ENCODE results near the gene NFYC.

Gene NFYC

DNA sequence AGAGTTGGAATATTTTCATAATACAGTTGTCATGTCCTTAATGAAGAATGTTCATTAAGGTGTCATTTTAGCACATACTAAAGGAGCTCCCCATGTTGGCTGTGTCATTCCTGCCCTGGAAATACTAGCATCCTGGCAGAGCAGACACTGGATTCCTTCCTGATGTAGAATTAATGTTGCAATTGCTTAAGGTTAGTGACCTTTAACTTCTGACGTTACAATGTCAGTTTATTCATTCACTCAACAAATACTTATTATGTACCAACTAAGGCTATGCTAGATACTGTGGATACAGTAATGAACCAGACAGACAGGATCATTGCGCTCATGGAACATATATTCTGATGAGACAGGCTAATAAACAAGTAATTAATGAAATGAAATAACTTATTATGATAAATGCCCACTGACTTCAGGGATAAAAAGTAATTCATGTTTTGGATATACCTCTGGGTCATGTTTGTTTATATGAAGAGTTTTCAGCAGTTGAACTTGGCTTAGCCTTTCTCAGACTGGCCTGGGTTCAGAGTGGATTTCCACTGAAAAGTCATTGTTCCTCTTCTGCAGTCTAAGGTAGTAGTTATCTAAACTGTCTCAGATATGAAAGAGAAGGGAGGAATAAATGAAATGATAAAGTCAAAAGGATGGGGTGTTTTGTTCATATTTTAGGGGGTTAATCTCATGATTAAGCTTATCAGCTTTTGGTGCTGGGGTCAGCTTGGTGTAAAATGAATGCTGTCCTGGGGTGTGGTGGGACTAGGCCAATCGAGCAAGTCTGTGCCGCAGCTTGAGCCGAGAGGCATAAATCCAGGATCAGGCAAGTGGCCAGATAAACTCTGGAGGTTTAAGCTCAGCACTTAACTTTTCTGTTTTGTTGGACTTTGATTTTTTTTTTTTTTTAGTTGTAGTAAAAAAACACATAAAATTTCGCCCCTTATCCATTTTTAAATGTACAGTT lies 48.8 kb downstream of the NFYC start:
- DNase-seq: no peak

DNA sequence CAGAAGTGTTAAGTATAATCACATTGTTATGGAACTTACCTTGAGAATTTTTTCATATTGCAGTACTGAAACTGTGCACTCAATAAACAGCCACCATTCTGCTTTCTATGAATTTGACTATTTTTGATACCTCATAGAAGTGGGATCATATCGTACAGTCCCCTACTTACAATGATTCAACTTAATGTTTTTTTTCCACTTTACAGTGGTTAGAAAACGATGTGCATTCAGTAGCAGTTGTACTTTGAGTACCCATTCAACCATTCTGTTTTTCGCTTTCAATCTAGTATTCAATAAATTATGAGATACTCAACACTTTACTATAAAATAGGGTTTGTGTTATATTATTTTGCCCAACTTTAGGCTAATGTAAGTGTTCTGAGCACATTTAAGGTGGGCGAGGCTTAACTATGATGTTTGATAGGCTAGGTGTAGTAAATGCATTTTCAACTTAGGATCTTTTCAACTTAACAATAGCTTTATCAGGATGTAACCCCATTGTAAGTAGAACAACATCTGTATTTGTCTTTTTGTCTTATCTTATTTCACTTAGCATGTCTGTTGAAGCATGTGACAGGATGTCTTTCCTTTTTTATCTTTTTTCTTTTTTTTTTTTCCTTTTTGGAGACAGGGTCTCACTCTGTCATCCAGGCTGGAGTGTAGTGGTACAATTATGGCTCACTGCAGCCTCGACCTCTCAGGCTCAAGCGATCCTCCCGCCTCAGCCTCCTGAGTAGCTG lies 49.7 kb downstream of the NFYC start:
- DNase-seq: no peak

DNA sequence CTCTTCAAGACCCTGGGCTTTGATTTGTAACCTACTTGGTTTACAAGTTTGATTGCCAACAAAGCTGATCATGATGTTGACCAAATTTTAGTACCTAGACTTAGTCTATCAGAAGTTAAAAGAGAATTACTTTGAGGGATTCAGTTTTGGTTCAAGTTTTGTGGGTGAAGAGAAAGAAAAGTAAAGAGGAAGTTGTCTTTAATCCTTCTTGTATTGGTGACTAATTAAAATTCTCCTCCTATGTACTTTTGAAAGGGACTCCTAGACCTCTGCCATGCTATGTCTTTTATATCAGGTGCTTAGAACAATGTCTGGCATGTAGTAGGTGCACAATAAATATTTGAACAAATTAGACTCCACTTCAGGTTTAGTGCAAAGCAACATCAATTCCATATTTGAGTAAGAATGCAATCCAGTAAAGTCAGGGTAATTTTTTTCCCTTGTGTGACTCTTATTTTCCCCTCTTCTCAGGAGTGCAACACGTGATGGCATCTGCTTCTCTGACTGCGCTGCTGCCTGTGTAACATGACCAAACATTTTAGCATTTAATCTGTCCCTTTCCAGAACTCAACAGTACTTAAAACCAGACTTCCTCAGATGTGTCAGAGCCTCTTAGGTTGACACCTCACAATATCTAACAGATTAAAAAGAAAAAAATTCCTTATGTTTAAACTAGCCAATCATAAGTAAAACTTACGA lies 51.0 kb downstream of the NFYC start:
- DNase-seq: no peak

DNA sequence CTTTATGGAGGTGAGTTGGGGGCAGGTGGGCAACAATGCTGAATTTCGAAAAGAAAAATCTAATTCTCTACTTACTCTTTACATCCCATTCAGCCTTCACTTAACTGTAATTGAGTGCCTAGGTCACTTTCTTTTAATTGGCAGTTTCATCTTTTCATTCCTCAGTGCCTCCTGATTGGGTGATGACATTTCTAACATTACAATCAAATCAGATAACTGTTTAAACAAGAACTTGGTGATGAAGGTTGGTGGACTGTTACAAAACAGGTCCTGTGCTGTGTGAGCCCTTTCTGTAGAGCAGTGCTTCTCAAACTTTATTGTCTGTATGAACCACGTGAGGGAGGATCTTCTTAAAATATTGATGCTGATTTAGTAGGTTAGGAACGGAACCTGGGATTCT lies 51.9 kb downstream of the NFYC start:
- no peak for DNase-seq

DNA sequence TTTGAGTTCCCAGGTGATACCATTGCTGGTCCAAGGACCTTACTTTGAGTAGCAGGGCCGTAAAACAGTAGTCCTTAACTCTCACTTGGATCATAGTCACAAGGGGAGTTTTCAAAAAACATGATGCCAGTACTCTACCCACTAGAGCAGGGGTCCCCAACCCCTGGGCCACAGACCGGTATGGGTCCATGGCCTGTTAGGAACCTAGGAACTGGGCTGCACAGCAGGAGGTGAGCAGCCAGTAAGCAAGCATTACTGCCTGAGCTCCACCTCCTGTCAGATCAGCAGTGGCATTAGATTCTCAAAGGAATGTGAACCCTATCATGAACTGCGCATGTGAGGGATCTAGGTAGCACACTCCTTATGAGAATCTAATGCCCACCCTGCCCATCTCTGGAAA lies 52.4 kb downstream of the NFYC start:
- no peak for DNase-seq

DNA sequence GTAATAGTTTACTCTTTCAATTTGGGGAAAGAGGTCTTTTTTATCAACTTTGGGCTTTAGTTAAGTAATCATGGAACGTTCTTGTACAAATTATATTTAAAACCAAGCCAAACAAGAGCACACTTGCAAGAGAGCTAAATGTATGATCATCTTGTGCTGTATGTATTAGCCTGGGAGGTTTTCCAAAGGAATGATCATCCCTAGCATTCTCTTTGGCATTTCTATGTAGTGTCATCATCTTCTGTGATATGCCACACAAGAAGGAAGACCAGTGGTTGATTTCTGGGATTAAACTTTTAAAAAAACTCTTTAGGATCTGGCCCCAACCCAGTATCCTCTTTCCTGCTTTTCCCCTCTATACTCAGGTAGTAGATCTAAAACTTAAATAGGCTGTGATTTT lies 53.7 kb downstream of the NFYC start:
- DNase-seq: no peak

DNA sequence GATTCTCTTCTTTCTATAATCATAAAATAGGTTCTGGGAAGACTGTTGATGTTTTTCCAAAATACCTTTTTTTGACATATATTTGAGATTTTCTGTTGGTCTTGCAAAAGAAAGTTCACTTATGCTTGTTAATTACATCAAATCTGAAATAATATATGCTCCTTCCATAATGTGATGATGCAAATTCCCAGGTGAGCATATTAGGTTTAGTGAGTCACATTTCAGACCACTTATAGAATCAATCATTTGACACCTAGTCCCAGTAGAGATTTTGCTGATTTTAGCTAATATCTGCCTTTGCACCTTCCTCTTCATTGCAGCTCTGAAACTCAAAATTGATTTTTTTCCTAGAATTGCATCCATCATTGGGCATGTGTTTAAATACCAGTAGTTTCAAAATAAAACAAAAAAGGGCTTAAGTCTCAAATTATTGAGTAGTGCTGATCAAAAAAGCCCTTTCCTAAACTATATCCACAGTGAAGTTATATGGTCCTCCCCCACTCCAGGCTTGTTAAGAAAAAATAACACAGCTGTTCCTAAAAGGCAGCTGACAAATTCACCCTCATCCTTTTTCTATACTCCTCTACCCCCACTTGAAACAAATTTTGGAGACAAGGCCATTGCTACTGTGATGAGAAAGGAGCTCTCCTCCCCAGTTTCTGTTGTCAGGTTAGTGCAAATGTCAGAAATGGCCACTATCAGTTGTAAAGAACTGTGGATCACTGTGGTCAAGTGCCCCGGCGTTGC lies 55.0 kb downstream of the NFYC start:
- DNase-seq: no peak

DNA sequence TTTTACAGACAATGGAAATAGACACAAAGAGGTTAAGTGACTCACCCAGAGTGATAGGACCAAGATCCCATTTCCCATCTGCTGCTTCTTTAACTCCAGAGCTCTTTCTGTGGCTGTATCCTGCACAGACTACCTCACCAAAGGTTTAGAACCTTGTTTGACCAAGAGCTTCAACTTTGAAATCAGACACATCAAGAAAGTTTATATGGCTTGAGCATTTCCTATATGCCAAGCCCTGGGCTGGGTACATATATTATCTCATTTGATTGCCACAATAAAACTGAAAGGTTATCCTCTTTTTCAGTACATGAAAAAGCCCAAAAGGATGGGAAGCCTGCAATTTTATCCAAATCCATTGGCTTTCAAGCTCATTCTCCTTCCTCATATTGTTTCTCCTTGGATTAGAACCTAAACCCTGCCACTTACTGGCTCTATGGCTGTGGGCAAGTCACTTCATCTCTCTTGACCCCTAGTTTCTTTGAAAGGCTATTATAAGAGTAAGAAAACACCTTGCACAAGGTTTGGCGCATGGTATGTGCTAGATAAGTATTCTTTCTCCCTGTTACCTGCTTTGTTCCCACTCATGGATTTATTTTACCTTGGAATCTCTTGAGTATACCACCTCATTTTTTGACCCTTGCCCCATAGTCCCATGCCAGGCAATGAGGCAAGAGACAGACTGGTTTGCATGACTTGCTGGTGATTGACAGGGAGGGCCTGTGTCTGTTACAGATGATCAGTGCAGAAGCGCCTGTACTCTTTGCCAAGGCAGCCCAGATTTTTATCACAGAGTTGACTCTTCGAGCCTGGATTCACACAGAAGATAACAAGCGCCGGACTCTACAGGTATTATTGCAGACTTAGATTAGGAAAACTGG lies 57.6 kb downstream of the NFYC start:
- no peak for DNase-seq

DNA sequence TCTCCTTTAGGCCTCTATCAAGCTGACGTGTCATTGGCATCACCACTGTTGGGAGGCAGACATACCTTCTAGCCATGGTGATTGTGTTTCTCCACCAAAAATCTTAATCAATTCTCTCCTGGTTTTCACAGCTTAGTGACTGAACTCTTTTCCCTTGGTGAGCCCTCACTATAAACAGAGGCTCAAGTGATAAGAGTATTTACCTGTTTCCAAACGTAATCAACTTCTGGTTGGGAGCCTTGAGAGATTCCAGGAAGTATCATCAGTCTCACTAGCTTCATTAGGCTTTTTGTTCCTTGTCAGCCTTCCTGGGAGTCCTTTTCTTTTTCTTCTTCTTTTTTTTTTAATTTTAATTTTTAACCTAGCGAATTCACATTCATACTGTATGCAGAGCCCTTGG lies 58.3 kb downstream of the NFYC start:
- no peak for DNase-seq

DNA sequence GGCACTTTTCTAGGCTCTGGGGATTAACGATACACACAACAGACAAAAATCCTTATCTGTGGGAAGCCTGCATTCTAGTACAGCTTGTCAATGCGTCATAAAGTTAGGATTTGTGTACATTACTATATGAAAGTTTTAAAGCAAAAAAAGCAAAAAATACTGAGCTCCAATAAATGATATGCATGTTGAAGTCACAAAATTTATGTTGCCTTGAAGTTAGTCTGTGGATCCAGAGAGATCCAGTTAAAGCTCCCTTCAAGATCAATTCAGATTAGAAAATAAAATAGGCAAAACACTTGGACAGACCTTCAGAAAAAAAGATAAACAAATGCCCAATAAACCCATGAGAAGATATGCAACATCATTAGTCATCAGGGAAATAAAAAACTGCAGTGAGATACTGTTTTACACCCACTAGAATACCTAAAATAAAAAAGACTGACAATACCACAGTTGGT lies 59.0 kb downstream of the NFYC start:
- DNase-seq: no peak

DNA sequence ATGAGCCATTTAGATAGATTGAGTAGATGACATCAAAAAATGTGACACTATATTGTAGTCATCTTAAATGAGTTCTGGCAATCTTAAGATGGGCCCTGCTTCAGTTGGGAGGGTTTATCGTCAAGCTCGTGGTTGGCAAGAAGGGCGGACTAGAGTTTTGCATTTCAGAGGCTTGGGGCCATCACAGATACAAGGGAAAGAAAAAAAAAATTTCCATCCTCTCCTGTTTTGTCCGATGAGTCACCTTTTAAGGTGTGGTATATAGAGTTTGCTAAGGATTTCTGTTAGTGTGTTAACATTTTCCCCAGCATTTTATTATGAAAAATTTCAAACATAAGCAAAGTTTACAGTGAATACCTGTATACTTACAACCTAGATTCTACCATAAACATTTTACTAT lies 60.3 kb downstream of the NFYC start:
- no peak for DNase-seq

DNA sequence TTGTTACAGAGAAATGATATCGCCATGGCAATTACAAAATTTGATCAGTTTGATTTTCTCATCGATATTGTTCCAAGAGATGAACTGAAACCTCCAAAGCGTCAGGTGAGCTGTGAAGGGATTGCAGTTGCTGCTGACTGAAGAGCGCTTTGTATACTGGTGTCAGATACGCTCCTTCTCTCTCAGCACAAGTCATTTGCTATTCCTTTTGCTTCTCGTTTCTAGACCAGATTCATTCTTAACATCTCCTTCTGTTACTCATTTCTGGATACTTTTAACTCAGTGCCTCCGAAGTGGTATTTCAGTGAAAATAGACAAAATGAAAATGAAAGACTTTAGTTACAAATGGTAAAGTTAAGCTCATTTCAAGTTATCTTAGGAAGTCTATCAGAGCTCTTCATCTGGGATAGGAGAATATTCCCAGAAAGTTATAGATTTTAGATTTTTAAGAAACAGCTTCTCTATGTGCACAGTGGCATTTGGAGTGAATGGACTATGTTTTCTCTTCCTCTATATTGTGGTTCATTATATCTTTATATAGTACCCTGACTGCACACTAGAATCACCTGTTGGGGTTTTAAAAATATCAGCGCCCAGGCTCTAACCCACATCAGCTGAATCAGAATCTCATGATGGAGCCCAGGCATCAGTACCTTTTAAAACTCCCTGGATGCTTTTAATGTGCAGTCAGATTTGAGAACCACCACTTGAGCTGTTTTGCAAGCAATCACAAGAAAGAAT lies 61.8 kb downstream of the NFYC start:
- DNase-seq: no peak

DNA sequence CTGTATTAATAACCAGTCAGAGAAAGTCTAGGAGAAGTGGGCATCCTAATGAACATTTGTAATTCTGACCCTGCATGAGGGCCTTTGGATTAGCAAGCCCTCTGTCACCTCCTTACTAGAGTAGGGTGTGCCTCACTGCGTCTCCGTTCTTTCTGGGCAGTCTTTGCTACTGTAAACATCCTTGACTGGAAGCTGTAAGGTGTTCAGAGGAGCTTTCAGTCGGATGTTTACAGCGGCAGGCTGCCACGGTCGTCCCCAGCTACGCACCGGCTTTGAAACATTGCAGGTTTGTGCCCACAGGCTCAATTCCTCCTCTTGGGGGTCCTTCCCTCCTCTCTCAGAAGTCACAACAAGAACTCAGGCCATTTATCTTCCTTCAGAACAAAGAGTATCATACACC lies 62.7 kb downstream of the NFYC start:
- DNase-seq: no peak

DNA sequence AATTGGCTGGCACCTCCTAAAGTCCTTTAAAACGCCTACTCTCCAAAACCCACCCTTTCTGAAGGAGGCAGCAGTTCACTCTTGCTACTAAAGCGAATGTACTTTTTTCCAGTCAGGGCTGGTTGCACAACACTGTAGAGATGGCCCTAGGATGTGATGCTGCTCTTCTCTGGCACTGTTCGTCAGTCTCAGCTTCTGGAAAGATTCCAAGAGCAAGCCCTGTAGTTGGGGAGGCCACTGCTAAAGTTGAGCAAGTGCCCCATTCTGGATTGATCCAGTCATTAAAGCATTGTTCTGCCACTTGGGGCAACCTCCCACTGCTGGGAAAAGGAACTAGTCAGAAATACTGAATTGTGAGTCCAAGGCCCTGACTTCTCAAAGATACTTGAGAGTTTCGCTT lies 63.6 kb downstream of the NFYC start:
- no peak for DNase-seq

DNA sequence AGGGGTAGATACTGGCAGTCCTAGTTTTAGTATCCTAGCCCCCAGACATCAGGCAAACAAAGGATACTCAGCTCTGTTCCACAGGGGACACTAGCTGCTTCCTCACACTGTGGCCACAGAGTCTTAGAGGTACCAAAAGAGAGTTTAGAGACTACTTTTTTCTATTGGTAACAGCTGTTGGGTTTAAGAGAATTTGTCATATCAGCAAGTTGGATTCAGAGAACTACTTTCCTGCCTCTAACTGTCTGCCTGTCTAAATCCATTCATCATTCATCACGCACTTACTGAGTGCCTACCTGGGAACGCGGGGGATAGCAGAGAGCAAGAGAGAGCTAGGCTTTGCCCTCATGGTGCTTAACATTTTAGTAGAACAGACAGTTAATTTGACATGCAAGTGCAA lies 65.0 kb downstream of the NFYC start:
- no peak for DNase-seq

DNA sequence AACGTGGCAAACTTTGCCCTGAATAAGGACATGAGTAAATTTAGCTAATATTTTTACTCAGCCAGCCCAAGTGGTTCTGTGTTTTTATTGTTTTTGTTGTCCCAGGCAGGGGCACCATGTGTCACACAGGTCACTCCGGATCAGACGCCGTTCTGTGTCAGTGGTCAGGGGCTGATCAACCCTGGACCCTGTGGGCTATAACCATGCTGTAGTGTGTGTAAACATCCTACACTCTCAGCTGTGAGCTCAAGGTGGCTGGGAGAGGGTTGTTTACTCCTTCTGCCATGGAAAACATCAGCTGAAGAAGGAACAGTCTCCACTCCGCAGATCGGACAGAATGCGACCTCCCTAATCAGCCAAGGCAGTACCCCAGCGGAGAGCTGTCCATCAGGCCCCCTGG lies 65.6 kb downstream of the NFYC start:
- no peak for DNase-seq

DNA sequence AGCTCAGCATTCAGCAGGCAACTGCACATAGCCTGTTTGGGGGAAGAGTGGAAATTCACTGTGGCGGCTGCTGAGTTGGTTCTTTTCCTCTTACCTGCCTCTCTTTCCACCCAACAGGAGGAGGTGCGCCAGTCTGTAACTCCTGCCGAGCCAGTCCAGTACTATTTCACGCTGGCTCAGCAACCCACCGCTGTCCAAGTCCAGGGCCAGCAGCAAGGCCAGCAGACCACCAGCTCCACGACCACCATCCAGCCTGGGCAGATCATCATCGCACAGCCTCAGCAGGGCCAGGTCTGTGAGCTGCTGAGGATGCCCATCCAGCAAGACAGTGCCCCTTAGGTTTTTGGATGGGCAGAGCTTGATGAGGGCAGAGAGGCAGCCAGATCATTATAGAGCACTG lies 66.5 kb downstream of the NFYC start:
- no peak for DNase-seq

DNA sequence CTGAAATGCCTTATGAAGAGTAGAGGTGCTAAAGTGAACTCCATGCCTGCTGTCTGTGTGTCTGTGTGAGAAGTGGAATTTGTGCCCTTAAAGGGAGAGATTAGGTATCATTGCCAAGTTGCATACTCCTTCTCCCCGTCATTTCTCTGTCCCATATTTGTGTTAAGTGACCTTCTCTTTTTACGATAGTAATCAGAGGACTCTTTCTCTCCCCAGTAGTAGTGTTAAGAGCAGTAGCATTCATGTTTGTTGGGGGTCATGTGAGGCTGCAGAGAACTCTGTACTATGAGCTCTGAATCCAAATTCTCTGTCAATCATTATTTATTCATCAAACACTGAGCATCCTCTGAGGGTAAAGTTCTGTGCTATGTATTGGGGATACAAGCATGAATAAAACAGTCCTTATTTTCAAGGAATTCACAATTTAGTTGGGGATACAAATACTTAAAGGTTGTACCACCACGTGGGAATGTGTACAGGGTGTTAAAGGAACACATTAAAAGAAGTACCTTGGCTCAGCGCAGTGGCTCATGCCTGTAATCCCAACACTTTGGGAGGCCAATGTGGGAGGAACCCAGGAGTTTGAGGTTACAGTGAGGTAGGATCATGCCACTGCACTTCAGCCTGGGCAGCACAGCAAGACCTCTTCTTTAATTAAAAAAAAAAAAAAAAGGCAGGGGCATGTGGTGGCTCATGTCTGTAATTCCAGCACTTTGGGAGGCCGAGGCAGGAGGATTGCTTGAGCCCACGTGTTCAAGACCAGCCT lies 67.3 kb downstream of the NFYC start:
- no peak for DNase-seq

DNA sequence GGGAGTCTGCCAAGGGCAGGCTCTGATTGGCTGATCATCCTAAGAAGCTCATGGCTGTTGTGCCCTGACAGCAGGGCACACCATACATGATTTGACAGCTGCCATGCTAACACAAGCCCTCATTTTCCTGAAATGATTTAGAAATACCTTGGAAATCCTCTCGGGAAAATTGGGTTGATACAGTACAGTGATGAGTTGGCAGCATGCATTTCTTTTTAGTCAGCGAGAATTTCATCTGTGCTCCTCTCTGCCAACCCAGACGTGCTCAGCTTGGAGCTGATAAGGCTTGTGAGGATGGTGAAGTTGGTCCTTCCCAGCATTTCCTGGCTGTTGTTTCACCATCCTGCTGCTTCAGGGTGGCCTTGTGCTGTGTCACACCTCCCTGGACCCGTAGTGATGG lies 69.5 kb downstream of the NFYC start:
- no peak for DNase-seq
